GM23338 (cell line): ENCODE measurements around the gene ZNHIT6. TPM values are rescaled to one million over a fixed set of nuclear protein-coding genes. Genes with fewer than 3 reads are reported as not detected.

Experiments used
- ATAC-seq: fragments of 200-7000 bp; cut with Tn5 transposase; 3 replicates; pipeline ENCODE4 v1.9.1; 2020
- DNase-seq: peaks from one replicate; pipeline ENCODE4 v3.0.0-alpha.2; 2015; ENCODE audit warnings: low spot score
- H2AFZ ChIP-seq: fragments of 200-600 bp; sonication (generic); 2 replicates; pipeline ENCODE4 v1.8.0; 2016; ENCODE audit warnings: antibody characterized with exemption, mild to moderate bottlenecking, moderate library complexity
- H3F3A ChIP-seq: fragments of 200-600 bp; sonication (generic); replicated peaks from 2 replicates; pipeline ENCODE4 v1.8.0; 2017; ENCODE audit warnings: antibody characterized with exemption, mixed run types, low read depth
- H3K27ac ChIP-seq: fragments of 200-600 bp; sonication (generic); 2 replicates; pipeline ENCODE4 v1.6.1; 2016; ENCODE audit warnings: low read depth
- H3K27me3 ChIP-seq: fragments of 200-600 bp; sonication (generic); 2 replicates; pipeline ENCODE4 v1.8.0; 2016; ENCODE audit warnings: mild to moderate bottlenecking, mixed run types, moderate library complexity; ENCODE audit not compliant: insufficient read depth
- H3K36me3 ChIP-seq: fragments of 200-600 bp; sonication (generic); 2 replicates; pipeline ENCODE4 v1.8.0; 2016; ENCODE audit warnings: mild to moderate bottlenecking; ENCODE audit not compliant: insufficient read depth
- H3K4me1 ChIP-seq: fragments of 200-600 bp; sonication (generic); 2 replicates; pipeline ENCODE4 v1.8.0; 2016; ENCODE audit warnings: mild to moderate bottlenecking, moderate library complexity; ENCODE audit not compliant: insufficient read depth
- H3K4me2 ChIP-seq: fragments of 200-600 bp; sonication (generic); 2 replicates; pipeline ENCODE4 v1.7.1; 2017; ENCODE audit warnings: mixed run types
- H3K4me3 ChIP-seq: fragments of 200-600 bp; sonication (generic); 2 replicates; pipeline ENCODE4 v1.6.1; 2016; ENCODE audit warnings: mixed run types
- H3K79me2 ChIP-seq: fragments of 200-600 bp; sonication (generic); replicated peaks from 2 replicates; pipeline ENCODE4 v1.8.0; 2017; ENCODE audit warnings: mild to moderate bottlenecking; ENCODE audit not compliant: insufficient read depth
- H3K9me2 ChIP-seq: fragments of 200-600 bp; sonication (generic); 2 replicates; pipeline ENCODE4 v1.8.0; 2017; ENCODE audit not compliant: insufficient read depth
- H4K20me1 ChIP-seq: fragments of 200-600 bp; sonication (generic); replicated peaks from 2 replicates; pipeline ENCODE4 v1.8.0; 2017; ENCODE audit warnings: mild to moderate bottlenecking; ENCODE audit not compliant: insufficient read depth
- H3K27ac Mint-ChIP-seq: 2 replicates; pipeline ENCODE4 v1.8.0; 2020; ENCODE audit warnings: inconsistent platforms, mild to moderate bottlenecking, moderate library complexity, mixed read lengths
- H3K27me3 Mint-ChIP-seq: 3 replicates; pipeline ENCODE4 v1.8.0; 2022; ENCODE audit warnings: low read depth, mild to moderate bottlenecking, moderate library complexity, mixed read lengths, inconsistent platforms; ENCODE audit not compliant: insufficient read depth, poor library complexity
- H3K36me3 Mint-ChIP-seq: 3 replicates; pipeline ENCODE4 v1.8.0; 2021; ENCODE audit warnings: low read depth, mild to moderate bottlenecking, inconsistent platforms, moderate library complexity, mixed read lengths
- H3K4me1 Mint-ChIP-seq: 3 replicates; pipeline ENCODE4 v1.8.0; 2020; ENCODE audit warnings: mild to moderate bottlenecking, inconsistent platforms, mixed read lengths
- H3K4me3 Mint-ChIP-seq: 3 replicates; pipeline ENCODE4 v1.8.0; 2021; ENCODE audit warnings: moderate library complexity, mild to moderate bottlenecking, inconsistent platforms, mixed read lengths
- H3K9me3 Mint-ChIP-seq: 3 replicates; pipeline ENCODE4 v1.8.0; 2020; ENCODE audit warnings: moderate library complexity, mild to moderate bottlenecking, inconsistent platforms, mixed read lengths
- CREB1 ChIP-seq: fragments of 250-450 bp; sonication (Bioruptor Pico); IDR thresholded peaks from 2 replicates; pipeline ENCODE4 v1.5.0; 2020; ENCODE audit warnings: low read depth, mild to moderate bottlenecking, moderate library complexity
- CTCF ChIP-seq, 2 experiments: fragments of 200-600 bp in 1 of 2; sonication (generic) in 1 of 2; conservative IDR thresholded peaks; 2 replicates each; pipeline versions ENCODE4 v1.5.1 to v1.6.1; 2016 to 2017; ENCODE audit warnings: antibody characterized with exemption in 2 of 2, low read depth in 2 of 2, mild to moderate bottlenecking in 2 of 2, moderate library complexity in 1 of 2
- ETS1 ChIP-seq: IDR thresholded peaks from 2 replicates; pipeline ENCODE4 v1.6.1; 2016; ENCODE audit warnings: antibody characterized with exemption
- JUNB ChIP-seq: IDR thresholded peaks from one replicate; pipeline ENCODE4 v1.6.1; 2016; ENCODE audit warnings: antibody characterized with exemption; ENCODE audit not compliant: unreplicated experiment
- POLR2AphosphoS5 ChIP-seq: IDR thresholded peaks from 2 replicates; pipeline ENCODE4 v1.6.1; 2016; ENCODE audit warnings: antibody characterized with exemption, low read depth
- REST ChIP-seq: IDR thresholded peaks from one replicate; pipeline ENCODE4 v1.6.1; 2018; ENCODE audit warnings: antibody characterized with exemption; ENCODE audit not compliant: unreplicated experiment
- STAT1 ChIP-seq: IDR thresholded peaks from one replicate; pipeline ENCODE4 v1.6.1; 2016; ENCODE audit warnings: antibody characterized with exemption; ENCODE audit not compliant: unreplicated experiment
- ZNF331 ChIP-seq: fragments of 250-450 bp; sonication (Bioruptor Pico); IDR thresholded peaks from 2 replicates; pipeline ENCODE4 v1.5.0; 2020; ENCODE audit warnings: low read depth, mild to moderate bottlenecking, moderate library complexity
- ZNF462 ChIP-seq: fragments of 250-450 bp; sonication (Bioruptor Pico); IDR thresholded peaks from 2 replicates; pipeline ENCODE4 v1.5.0; 2020; ENCODE audit warnings: mild to moderate bottlenecking, moderate library complexity
- polyA plus RNA-seq: library from polyadenylated mRNA; unstranded; fragments of >200 nt; fragmentation: Nextera tagmentation; extraction: Ambion mirVana; gene quantifications from 2 replicates; pipeline ENCODE4 v1.2.1, GENCODE V29; 2016
- total RNA-seq: library from RNA; depleted of rRNA; stranded (reverse); fragments of >200 nt; shearing (Covaris generic); gene quantifications from 2 replicates; pipeline ENCODE4 v1.2.3, GENCODE V29; 2014

ZNHIT6 gene
- total and polyA plus RNA-seq, 2 experiments from 2014 or later, result 17.3 to 20.9 TPM

GRCh38 chr1:85609976-85610375, 98.3 kb downstream of the ZNHIT6 start:
- Mint-ChIP-seq H3K4me1 (peaks cover 44% of the 10 kb centered on the region), H3K27ac (no peak overlapping the region), H3K27me3 (peaks cover 10% of the 10 kb centered on the region), H3K9me3 (peaks cover 11% of the 10 kb centered on the region; the same call in 2 of the 3 replicates), H3K36me3 (peaks cover 12% of the 10 kb centered on the region), H3K4me3 (no peak overlapping the region)
- Histone ChIP-seq H3K4me1 (peaks cover 26% of the 10 kb centered on the region), H3K9me2 (peaks cover 16% of the 10 kb centered on the region; the same call in 1 of the 2 replicates), H3K36me3 (no peaks in the 10 kb centered on the region; the same call in 1 of the 2 replicates), H3K27me3 (no peaks in the 10 kb centered on the region), H4K20me1 (no peaks in the 10 kb centered on the region), H3K4me3 (no peak overlapping the region), H3F3A (no peaks in the 10 kb centered on the region; the same call in 1 of the 2 replicates), H3K27ac (no peak overlapping the region), H3K4me2 (no peak overlapping the region), H2AFZ (no peak overlapping the region), H3K79me2 (no peaks in the 10 kb centered on the region)
- ATAC-seq, result no peak
- no peak for DNase-seq
- TF ChIP-seq JUNB, result no peak

GRCh38 chr1:85608851-85609250, 99.4 kb downstream of the ZNHIT6 start:
- H3F3A ChIP-seq, result no peaks in the 10 kb centered on the region; the same call in 1 of the 2 replicates
- no peak overlapping the region for H2AFZ ChIP-seq
- H4K20me1 ChIP-seq, result no peaks in the 10 kb centered on the region
- no peaks in the 10 kb centered on the region for H3K79me2 ChIP-seq
- no peak overlapping the region for H3K4me3 Mint-ChIP-seq
- H3K36me3 ChIP-seq, result no peaks in the 10 kb centered on the region; the same call in 1 of the 2 replicates
- no peak overlapping the region for H3K4me3 ChIP-seq
- DNase-seq (no peak), ATAC-seq (no peak)
- peaks cover 10% of the 10 kb centered on the region for H3K27me3 Mint-ChIP-seq
- no peaks in the 10 kb centered on the region for H3K27me3 ChIP-seq
- peaks cover 11% of the 10 kb centered on the region; the same call in 2 of the 3 replicates for H3K9me3 Mint-ChIP-seq
- H3K36me3 Mint-ChIP-seq, result peaks cover 12% of the 10 kb centered on the region
- 0 out of 2 replicates have a peak, but pooled peaks cover 13% of the 10 kb centered on the region for H3K9me2 ChIP-seq
- peaks cover 26% of the 10 kb centered on the region for H3K4me1 ChIP-seq
- H3K4me1 Mint-ChIP-seq, result peaks cover 44% of the 10 kb centered on the region
- H3K27ac Mint-ChIP-seq, result no peak overlapping the region
- H3K4me2 ChIP-seq, result no peak overlapping the region
- H3K27ac ChIP-seq, result peak overlapping the region; percentile 91; the same call in 1 of the 2 replicates
- TF ChIP-seq REST (no peak), ZNF331 (no peak), JUNB (no peak), POLR2AphosphoS5 (no peak), CTCF (conservative IDR thresholded peaks at IDR 0.05; ENCODE audit: low read depth in 2 of 2) (no peak), CREB1 (CRISPR knock-in tag) (no peak), ZNF462 (CRISPR knock-in tag) (no peak), ETS1 (no peak), STAT1 (no peak)
